Measurements from ENCODE around the gene RNASE13.

Gene RNASE13

DNA sequence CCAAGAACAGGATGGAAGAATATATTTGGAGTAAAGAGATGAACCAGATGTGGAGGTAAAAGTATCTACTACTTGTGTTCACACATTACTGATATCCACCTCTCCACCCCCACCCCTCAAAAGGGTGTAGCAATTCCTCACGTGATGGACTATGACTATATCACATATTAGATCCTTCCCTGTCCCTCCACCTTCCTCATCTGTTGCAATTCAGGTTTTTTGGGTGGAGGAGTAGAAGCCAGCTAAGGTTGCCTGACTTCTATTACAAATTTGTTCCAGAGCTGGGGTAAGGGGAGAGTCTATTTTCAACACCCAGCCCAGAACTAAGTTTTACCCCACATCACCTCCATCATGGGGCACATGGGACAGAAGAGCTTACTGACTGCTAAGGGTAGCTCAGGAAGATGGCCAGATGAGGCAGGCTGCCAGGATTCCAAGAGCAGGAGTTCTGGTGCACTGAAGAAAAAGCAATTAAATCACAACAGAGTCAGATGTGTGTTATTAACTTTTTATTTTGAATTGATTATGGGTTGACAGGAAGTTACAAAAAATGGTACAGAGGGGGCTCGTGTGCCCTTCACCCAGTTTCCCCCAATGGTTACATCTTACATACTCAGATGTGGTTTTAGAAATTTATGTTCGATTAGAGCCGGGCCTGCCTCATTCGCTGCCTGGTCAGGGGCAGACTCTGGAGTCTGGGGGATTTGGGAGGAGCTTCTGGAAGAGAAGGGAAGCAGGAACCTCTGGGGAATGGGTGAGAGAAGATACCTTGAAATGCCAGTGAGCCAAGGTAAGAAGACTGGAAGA, 2.1 kb downstream of the RNASE13 start:
- H3K4me1 ChIP-seq (ENCODE audit: control insufficient read depth in 1 of 2, insufficient read depth in 1 of 2, low read depth in 1 of 2, low read length in 1 of 2): no peaks in the 10 kb centered on the region

DNA sequence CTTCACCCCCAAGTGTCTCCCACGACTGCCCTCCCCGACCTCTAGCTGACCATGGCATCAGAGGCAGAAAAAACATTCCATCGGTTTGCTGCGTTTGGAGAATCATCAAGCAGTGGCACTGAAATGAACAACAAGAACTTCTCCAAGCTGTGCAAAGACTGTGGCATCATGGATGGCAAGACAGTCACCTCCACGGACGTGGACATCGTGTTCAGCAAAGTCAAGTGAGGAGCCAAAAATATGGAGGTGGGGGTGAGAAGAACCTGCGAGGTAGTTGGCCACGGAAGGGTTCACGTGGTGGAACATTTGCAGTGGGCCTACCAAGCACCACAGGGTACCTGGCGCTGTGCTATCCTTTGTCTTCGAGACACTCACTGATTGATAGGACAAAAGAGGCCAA, 4.1 kb downstream of the RNASE13 start:
- H3K4me1 ChIP-seq (ENCODE audit: control insufficient read depth in 1 of 2, insufficient read depth in 1 of 2, low read depth in 1 of 2, low read length in 1 of 2): peaks cover 0 to under 1% of the 10 kb centered on the region in 2 experiments
- no peak for TF ChIP-seq CTCF (IDR thresholded peaks at IDR 0.05)
- peaks cover 23% of the 10 kb centered on the region for H3K27me3 ChIP-seq
- H3K27ac ChIP-seq: no peak overlapping the region
- H3K4me3 ChIP-seq (ENCODE audit: low read depth in 1 of 2, low read length in 1 of 2): no peak overlapping the region
- H3K36me3 ChIP-seq: no peaks in the 10 kb centered on the region
- no peaks in the 10 kb centered on the region for H3K9me3 ChIP-seq

More for the DNA sequence above, 2.1 kb downstream of the RNASE13 start:
- Histone ChIP-seq H3K4me3 (ENCODE audit: low read depth in 1 of 2, low read length in 1 of 2) (no peak overlapping the region), H3K9me3 (no peaks in the 10 kb centered on the region), H3K27ac (no peak overlapping the region), H3K27me3 (peaks cover 3% of the 10 kb centered on the region), H3K36me3 (no peaks in the 10 kb centered on the region)
- no peak for TF ChIP-seq CTCF (IDR thresholded peaks at IDR 0.05)

- Histone ChIP-seq H3K27me3 (peaks cover 29% of the 10 kb centered on the region), H3K27ac (no peak within 1 kb of the TSS), H3K4me1 (ENCODE audit: control insufficient read depth in 1 of 2, insufficient read depth in 1 of 2, low read depth in 1 of 2, low read length in 1 of 2) (peaks cover 0 to 7% of the 10 kb centered on the region in 2 experiments), H3K4me3 (ENCODE audit: low read depth in 1 of 2, low read length in 1 of 2) (no peak within 1 kb of the TSS), H3K9me3 (no peaks in the 10 kb centered on the region), H3K36me3 (no peaks in the 10 kb centered on the region)
- no peak for TF ChIP-seq CTCF (IDR thresholded peaks at IDR 0.05)
These were observed 4.7 kb downstream of the RNASE13 start, which contains the start of gene TPPP2 for GRCh38 chr14:21029917-21030316. TPPP2 (plus strand) TSS chr14:21030217; CDS start chr14:21030582, 365 bp downstream.

DNA sequence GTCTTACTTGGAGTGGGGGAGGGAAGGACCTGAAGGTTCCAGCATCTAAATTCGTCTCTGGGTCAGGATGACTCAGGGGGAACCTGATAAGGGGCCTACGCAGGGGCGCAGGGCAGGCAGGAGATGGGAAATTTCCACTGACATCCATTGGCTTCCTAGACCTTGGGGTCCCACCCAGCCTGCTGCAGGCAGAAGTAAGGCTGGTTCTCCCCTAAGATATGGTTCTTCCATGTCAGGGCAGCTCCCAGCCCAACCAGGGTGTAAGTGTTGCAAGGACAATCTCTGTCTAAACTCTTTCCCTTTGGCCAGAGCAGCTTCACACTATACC, 7.7 kb downstream of the RNASE13 start:
- Histone ChIP-seq H3K27me3 (peaks cover 59% of the 10 kb centered on the region), H3K4me1 (ENCODE audit: control insufficient read depth in 1 of 2, insufficient read depth in 1 of 2, low read depth in 1 of 2, low read length in 1 of 2) (peaks cover 7 to 16% of the 10 kb centered on the region in 2 experiments), H3K9me3 (no peaks in the 10 kb centered on the region), H3K36me3 (no peaks in the 10 kb centered on the region), H3K4me3 (ENCODE audit: low read depth in 1 of 2, low read length in 1 of 2) (no peak overlapping the region), H3K27ac (no peak overlapping the region)
- TF ChIP-seq CTCF (IDR thresholded peaks at IDR 0.05): no peak

GRCh38 chr14:21026274-21026987, 8.2 kb downstream of the RNASE13 start:
- no peaks in the 10 kb centered on the region for H3K9me3 ChIP-seq
- H3K36me3 ChIP-seq: no peaks in the 10 kb centered on the region
- peaks cover 64% of the 10 kb centered on the region for H3K27me3 ChIP-seq
- H3K4me3 ChIP-seq (ENCODE audit: low read depth in 1 of 2, low read length in 1 of 2): no peak overlapping the region
- no peak overlapping the region for H3K27ac ChIP-seq
- TF ChIP-seq CTCF (IDR thresholded peaks at IDR 0.05): no peak
- peaks cover 7 to 16% of the 10 kb centered on the region in 2 experiments for H3K4me1 ChIP-seq (ENCODE audit: control insufficient read depth in 1 of 2, insufficient read depth in 1 of 2, low read depth in 1 of 2, low read length in 1 of 2)
